ENCODE results near the gene GRIN2C. TPM values are rescaled to one million over a fixed set of nuclear protein-coding genes. Genes with fewer than 3 reads are reported as not detected.

Gene GRIN2C
- total and polyA plus RNA-seq, 9 of the 15 experiments (the other 6 are each of a cell fraction or from before 2014, with no cell fraction given): under 0.01 to 0.33 (median 0.10) TPM; not detected in 2

GRCh38 chr17:74816905-74817620, 42.6 kb downstream of the GRIN2C start:
- H3K9me1 ChIP-seq (ENCODE audit: control insufficient read depth, insufficient read depth, low read length): peaks cover 2% of the 10 kb centered on the region
- H3K9ac ChIP-seq (ENCODE audit: insufficient read depth in 1 of 2, low read depth in 2 of 2, low read length in 2 of 2): no peak overlapping the region; a peak in 1 of 4 replicates
- no peak overlapping the region for H3K27ac ChIP-seq (ENCODE audit: extremely low read depth, low read depth, low read length)
- H3K9me3 ChIP-seq (replicated peaks; ENCODE audit: control insufficient read depth, insufficient read depth, low read depth, low read length): no peaks in the 10 kb centered on the region
- BruUV-seq (replicated peaks): no TSS peak
- no peak for ATAC-seq
- H3K27me3 ChIP-seq (ENCODE audit: control insufficient read depth in 2 of 2, insufficient read depth in 2 of 2, low read length in 2 of 2): no peaks in the 10 kb centered on the region
- H4K20me1 ChIP-seq (replicated peaks; ENCODE audit: control insufficient read depth, insufficient read depth, low read length): peaks cover 7% of the 10 kb centered on the region; the same call in 1 of the 2 replicates
- in situ Hi-C loops (cut with MboI) (no loop called here), intact Hi-C loops (cut with micrococcal nuclease) (no loop called here)
- H3K4me2 ChIP-seq (ENCODE audit: insufficient read depth, low read length): no peak overlapping the region
- H2AFZ ChIP-seq (ENCODE audit: low read depth, low read length): no peak overlapping the region
- FAIRE-seq: no peak
- no peak for TF ChIP-seq FOS (IDR thresholded peaks at IDR 0.05; ENCODE audit: extremely low read depth, insufficient read length)
- no peak for TF ChIP-seq ZNF639 (CRISPR knock-in tag; conservative IDR thresholded peaks at IDR 0.05 in 1 of 2, IDR thresholded peaks at IDR 0.05 in 1 of 2)
- TF ChIP-seq RNF219 (CRISPR knock-in tag; IDR thresholded peaks at IDR 0.05): no peak
- no peak for TF ChIP-seq SMAD3 (CRISPR knock-in tag; conservative IDR thresholded peaks at IDR 0.05)
- no peak for TF ChIP-seq SIN3A (IDR thresholded peaks at IDR 0.05; ENCODE audit: borderline replicate concordance in 2 of 2, control insufficient read depth in 1 of 2, low read depth in 2 of 2, low read length in 2 of 2)
- no peak for TF ChIP-seq BHLHE40 (IDR thresholded peaks at IDR 0.05; ENCODE audit: low read length)
- TF ChIP-seq XRCC3 (IDR thresholded peaks at IDR 0.05): no peak
- TF ChIP-seq CEBPB (tag; IDR thresholded peaks at IDR 0.05): no peak
- TF ChIP-seq NKRF (IDR thresholded peaks at IDR 0.05; ENCODE audit: borderline replicate concordance): no peak
- TF ChIP-seq SMARCC2 (IDR thresholded peaks at IDR 0.05; ENCODE audit: low read depth): no peak
- TF ChIP-seq MAZ (CRISPR knock-in tag; conservative IDR thresholded peaks at IDR 0.05 in 1 of 2, IDR thresholded peaks at IDR 0.05 in 1 of 2): no peak
- TF ChIP-seq ZNF507 (tag; conservative IDR thresholded peaks at IDR 0.05): no peak
- TF ChIP-seq ZFP30 (CRISPR knock-in tag; IDR thresholded peaks at IDR 0.05; ENCODE audit: borderline replicate concordance): no peak
- TF ChIP-seq MTA2 (IDR thresholded peaks at IDR 0.05; ENCODE audit: low read depth): no peak
- CTCF ChIA-PET (ENCODE audit: low intra/inter-chr PET ratio): no interaction called here
- H3K36me3 ChIP-seq (ENCODE audit: control insufficient read depth, insufficient read depth, low read length): no peaks in the 10 kb centered on the region
- 74% methylated on average over 15 of the region's 18 CpGs for WGBS (ENCODE audit: insufficient coverage, low coverage, missing lambda C conversion rate)
- DNase-seq (ENCODE audit: extremely low read depth in 1 of 4, low spot score in 3 of 4): no peak
- H3K4me1 ChIP-seq (replicated peaks in 1 of 2; ENCODE audit: control insufficient read depth in 2 of 2, insufficient read depth in 2 of 2, low read length in 2 of 2): peaks cover 0 to 3% of the 10 kb centered on the region in 2 experiments; a peak in 1 of 5 replicates
- no peaks in the 10 kb centered on the region for H3K79me2 ChIP-seq (ENCODE audit: control insufficient read depth, insufficient read depth, low read length)
- H3K4me3 ChIP-seq: no peak overlapping the region
- POLR2A ChIA-PET: interaction anchor here (0.5 to 1.1 kb wide), 2 partner anchors 41 to 45 kb away, joined by 3 read pairs; no protein-coding TSS in a partner anchor

Data from K562 (cell line).